ENCODE measurements around the gene NTRK1.

The NTRK1 gene

DNA sequence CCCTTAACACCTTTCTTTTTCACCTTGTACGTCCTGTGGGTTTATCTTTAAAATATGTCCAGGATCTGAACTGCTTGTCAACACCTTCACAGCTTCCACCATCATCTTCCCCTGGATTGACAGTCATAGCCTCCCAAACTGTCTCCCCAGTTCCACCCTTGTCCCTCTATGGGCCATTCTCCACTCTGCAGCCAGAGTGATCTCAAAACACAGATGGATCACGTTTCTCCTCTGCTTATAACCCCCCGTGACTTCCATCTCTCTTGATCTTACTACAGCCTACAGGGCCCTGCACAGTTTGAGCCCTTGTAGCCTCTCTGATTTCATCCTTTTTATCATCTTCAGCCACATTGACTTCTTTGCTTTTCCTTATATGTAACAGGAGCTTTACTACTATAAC, 6.0 kb upstream of the NTRK1 start:
- TF ChIP-seq, protein P1, sequence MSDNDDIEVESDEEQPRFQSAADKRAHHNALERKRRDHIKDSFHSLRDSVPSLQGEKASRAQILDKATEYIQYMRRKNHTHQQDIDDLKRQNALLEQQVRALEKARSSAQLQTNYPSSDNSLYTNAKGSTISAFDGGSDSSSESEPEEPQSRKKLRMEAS (IDR thresholded peaks at IDR 0.05; ENCODE audit: low read depth, low read length) = no peak
- TF ChIP-seq POLR2A (IDR thresholded peaks at IDR 0.05; ENCODE audit: extremely low read depth, insufficient read length) (no peak), MYC (IDR thresholded peaks at IDR 0.05; ENCODE audit: low read depth, low read length) (no peak)
- TF ChIP-seq, protein P2, sequence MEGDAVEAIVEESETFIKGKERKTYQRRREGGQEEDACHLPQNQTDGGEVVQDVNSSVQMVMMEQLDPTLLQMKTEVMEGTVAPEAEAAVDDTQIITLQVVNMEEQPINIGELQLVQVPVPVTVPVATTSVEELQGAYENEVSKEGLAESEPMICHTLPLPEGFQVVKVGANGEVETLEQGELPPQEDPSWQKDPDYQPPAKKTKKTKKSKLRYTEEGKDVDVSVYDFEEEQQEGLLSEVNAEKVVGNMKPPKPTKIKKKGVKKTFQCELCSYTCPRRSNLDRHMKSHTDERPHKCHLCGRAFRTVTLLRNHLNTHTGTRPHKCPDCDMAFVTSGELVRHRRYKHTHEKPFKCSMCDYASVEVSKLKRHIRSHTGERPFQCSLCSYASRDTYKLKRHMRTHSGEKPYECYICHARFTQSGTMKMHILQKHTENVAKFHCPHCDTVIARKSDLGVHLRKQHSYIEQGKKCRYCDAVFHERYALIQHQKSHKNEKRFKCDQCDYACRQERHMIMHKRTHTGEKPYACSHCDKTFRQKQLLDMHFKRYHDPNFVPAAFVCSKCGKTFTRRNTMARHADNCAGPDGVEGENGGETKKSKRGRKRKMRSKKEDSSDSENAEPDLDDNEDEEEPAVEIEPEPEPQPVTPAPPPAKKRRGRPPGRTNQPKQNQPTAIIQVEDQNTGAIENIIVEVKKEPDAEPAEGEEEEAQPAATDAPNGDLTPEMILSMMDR (IDR thresholded peaks at IDR 0.05; ENCODE audit: low read depth, low read length) = no peak

DNA sequence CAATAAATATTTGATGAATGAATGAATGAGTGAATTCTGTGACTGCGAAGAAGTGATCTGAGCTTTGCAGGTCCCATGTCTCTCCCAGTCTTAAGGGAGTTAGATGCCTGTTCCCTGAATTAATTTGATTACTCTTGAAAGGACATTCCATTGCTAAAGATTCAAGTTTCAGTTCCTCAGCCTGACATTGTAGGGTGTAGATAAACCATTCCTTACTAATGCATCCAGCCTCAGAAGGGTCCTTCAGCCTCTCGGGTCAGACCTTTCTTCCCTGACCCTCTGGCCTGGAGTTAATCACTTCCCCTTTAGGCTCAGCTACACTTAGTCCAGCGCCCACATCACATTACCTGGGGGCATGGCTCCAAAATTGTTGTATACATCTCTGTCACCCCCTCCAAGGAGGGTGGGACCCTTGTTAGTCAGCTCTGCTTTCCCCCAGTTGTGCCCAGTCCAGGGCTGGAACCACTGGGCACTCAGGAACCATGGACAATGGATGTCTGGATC, 4.3 kb upstream of the NTRK1 start:
- no peak overlapping the region for H3K4me3 ChIP-seq (ENCODE audit: low read depth, low read length)
- no peak for DNase-seq (ENCODE audit: low read depth)
- TF ChIP-seq POLR2A (IDR thresholded peaks at IDR 0.05; ENCODE audit: extremely low read depth, insufficient read length) = no peak

More for the DNA sequence above, 6.0 kb upstream of the NTRK1 start:
- DNase-seq (ENCODE audit: low read depth) = no peak
- H3K4me3 ChIP-seq (ENCODE audit: low read depth, low read length) = no peak overlapping the region

DNA sequence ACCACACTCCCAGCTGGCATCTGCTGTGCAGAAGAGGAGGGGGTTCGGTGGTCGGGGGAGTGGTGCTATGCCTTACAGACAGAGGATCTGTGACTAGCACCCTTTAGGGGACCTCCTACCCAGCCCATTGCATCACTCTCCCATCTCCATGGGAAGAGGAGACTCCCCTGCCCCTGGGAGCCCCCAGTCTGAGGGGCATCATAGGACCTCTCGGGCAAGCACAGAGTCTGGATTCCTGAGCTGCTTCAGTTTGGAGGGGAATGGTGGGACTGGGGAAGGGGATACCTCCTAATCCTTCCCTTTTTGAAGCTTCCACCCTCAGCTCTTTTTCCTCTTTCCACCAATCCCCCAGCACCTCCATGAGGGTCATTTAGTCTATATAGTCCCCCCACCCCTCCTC, 3.1 kb upstream of the NTRK1 start:
- no peak overlapping the region for H3K4me3 ChIP-seq (ENCODE audit: low read depth, low read length)
- TF ChIP-seq, protein P1 (IDR thresholded peaks at IDR 0.05; ENCODE audit: low read depth, low read length) = no peak
- TF ChIP-seq POLR2A (IDR thresholded peaks at IDR 0.05; ENCODE audit: extremely low read depth, insufficient read length) = no peak
- TF ChIP-seq, protein P2 (IDR thresholded peaks at IDR 0.05; ENCODE audit: low read depth, low read length) = no peak
- no peak for TF ChIP-seq MYC (IDR thresholded peaks at IDR 0.05; ENCODE audit: low read depth, low read length)
- DNase-seq (ENCODE audit: low read depth) = no peak

DNA sequence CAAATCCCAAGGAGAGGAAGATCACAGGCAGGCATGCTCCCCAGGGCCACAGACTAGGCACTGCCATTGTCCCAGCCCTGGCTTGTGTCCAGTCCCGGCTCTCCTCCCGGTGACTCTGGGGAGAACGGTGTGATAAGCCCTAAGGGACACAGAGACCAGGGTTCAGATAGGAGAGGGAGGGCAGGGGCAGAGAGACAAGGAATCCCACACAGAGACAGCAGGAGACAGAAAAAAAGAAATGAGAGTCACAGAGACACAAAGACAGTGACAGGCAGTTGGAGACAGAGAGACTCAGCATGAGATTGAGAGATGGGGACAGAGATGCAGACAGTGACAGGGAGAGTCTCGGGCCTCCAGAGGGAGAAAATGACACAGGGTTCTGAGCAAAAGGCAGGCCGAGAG, 2.1 kb upstream of the NTRK1 start:
- no peak overlapping the region for H3K4me3 ChIP-seq (ENCODE audit: low read depth, low read length)
- DNase-seq (ENCODE audit: low read depth) = no peak
- TF ChIP-seq POLR2A (IDR thresholded peaks at IDR 0.05; ENCODE audit: extremely low read depth, insufficient read length) = no peak
- TF ChIP-seq, protein P1 (IDR thresholded peaks at IDR 0.05; ENCODE audit: low read depth, low read length) = no peak
- no peak for TF ChIP-seq MYC (IDR thresholded peaks at IDR 0.05; ENCODE audit: low read depth, low read length)
- TF ChIP-seq, protein P2 (IDR thresholded peaks at IDR 0.05; ENCODE audit: low read depth, low read length) = no peak

DNA sequence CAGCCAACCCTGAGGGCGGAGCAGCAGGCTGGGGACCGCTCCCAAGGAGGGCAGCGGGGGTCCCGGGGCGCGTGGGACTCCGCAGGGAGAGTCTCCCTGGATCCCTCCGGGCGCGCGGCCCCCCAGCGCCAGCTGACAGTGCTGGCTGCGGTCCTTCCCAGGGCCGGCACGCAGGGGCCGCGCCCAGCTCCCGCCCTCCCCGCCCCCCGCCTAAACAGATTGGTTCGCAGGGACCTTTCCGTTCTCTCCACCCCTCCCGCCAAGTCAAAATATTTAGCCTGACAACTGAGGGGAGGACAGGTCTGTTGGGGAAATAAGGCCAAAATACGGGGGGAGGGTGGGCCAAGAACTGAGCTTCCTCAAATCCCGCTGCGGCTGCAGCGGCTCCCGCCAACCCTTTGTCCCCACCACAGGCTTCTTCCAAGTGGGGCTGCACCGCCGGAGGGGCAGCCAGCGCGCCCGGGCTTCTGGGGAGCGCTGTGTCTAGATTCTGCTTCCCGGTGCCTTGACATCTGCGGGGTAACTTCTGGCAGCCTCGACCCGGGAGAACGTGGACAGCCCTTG, 1.6 kb upstream of the NTRK1 start, which contains the start of gene INSRR:
Gene INSRR (minus strand): TSS at position 159 of the 564 bp plus-strand sequence. CDS start 496 bp downstream, outside the sequence.
- DNase-seq (ENCODE audit: low read depth) = peak; percentile 61
- no peak within 1 kb of the TSS for H3K4me3 ChIP-seq (ENCODE audit: low read depth, low read length)
- no peak for TF ChIP-seq MYC (IDR thresholded peaks at IDR 0.05; ENCODE audit: low read depth, low read length)
- TF ChIP-seq POLR2A (IDR thresholded peaks at IDR 0.05; ENCODE audit: extremely low read depth, insufficient read length) = no peak
- TF ChIP-seq, protein P1 (IDR thresholded peaks at IDR 0.05; ENCODE audit: low read depth, low read length) = no peak

DNA sequence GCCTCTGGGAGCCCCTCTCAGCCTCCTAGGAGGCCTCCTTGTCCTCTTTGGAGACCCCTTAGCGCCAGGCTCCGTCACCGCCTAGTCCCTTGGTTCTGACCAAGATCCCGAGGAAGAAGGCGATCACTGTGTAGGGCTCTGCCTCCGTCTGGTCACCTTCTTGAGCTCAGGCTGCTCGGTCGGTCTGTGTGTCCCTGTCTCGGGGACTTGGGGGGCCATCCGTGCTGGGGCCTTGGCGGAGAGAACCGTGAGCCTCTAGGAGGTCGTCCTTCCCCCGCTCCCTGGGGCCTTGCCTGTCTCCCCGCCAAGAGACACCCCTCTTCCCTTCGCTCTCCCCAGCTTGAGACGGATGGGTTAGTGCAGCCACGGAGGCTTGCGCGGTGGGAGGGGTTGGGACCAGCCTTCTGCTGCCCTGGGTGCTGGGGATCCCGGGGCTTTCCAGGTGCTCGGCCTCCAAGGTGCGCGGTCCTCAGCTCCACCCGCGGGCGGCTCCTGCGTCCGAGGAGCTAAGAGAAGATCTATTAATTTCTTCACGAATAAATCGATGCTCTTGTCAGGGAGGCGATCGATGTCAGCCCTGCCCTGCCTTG, 1.0 kb upstream of the NTRK1 start:
- DNase-seq (ENCODE audit: low read depth) = no peak
- no peak for TF ChIP-seq MYC (IDR thresholded peaks at IDR 0.05; ENCODE audit: low read depth, low read length)
- TF ChIP-seq, protein P2 (IDR thresholded peaks at IDR 0.05; ENCODE audit: low read depth, low read length) = no peak
- TF ChIP-seq, protein P1 (IDR thresholded peaks at IDR 0.05; ENCODE audit: low read depth, low read length) = no peak
- no peak for TF ChIP-seq POLR2A (IDR thresholded peaks at IDR 0.05; ENCODE audit: extremely low read depth, insufficient read length)
- no peak overlapping the region for H3K4me3 ChIP-seq (ENCODE audit: low read depth, low read length)
